GM21825 (cell line): ENCODE measurements around the gene GRM4.

Source experiments
- ATAC-seq: cut with Tn5 transposase; IDR thresholded peaks from one replicate; pipeline ENCODE4 v1.9.1; 2021; ENCODE audit warnings: mild to moderate bottlenecking, moderate library complexity; ENCODE audit not compliant: unreplicated experiment

Gene GRM4

GRCh38 chr6:33983721-33984465 lies 162.0 kb downstream of the GRM4 start:
- ATAC-seq: no peak

DNA sequence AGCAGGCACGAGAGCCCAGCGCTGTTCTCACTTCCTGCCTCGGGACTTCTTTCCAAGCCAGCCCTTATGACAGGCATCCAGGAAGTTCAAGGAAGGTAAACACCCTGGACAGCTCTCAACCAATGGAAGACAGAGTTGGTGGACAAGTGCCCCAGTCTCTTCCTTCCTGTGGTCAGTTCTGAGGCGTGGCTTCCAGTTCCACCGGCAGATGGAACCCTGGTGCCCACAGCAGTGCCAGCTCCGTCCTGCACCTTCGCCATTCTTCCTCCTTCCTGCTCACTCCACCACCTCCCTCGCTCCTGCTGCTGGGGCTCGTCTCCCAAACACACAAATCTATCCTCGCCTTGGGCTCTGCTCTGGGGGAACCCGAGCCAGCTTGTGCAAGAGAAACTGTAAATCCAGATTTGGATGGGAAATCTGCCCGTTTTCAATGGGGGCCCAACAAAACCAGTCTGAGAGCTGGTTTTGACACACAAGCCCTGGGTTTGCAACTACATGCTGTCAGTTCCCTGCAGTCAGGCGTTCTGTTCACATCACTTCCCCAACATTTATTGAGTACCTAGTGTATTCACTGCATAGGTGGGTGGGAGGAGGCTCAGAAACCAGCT lies 162.7 kb downstream of the GRM4 start:
- no peak for ATAC-seq

GRCh38 chr6:33981861-33982260 lies 164.0 kb downstream of the GRM4 start:
- ATAC-seq: no peak

GRCh38 chr6:33981421-33981820 lies 164.5 kb downstream of the GRM4 start:
- no peak for ATAC-seq

- no peak for ATAC-seq
Measured at GRCh38 chr6:33980176-33981175, 165.4 kb downstream of the GRM4 start.

DNA sequence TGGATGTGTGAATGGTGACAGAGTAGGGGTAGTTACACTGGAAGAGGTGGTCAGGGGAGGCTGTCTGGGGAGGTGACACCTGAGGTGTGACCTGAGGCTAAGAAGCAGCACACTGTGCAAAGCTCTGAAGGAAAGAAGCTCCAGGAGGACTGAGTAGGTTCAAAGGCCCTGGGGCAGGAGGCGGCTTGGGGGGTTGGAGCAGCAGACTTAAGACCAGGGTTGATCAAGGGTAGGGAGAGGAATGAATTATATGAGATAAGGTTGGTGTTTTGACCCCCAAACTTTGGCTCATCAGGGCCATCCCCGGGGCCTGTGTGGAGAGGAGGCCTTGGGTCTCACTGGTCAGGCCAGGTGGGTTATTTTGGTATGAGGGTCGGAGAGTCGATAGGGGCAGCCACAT lies 166.1 kb downstream of the GRM4 start:
- ATAC-seq: no peak

DNA sequence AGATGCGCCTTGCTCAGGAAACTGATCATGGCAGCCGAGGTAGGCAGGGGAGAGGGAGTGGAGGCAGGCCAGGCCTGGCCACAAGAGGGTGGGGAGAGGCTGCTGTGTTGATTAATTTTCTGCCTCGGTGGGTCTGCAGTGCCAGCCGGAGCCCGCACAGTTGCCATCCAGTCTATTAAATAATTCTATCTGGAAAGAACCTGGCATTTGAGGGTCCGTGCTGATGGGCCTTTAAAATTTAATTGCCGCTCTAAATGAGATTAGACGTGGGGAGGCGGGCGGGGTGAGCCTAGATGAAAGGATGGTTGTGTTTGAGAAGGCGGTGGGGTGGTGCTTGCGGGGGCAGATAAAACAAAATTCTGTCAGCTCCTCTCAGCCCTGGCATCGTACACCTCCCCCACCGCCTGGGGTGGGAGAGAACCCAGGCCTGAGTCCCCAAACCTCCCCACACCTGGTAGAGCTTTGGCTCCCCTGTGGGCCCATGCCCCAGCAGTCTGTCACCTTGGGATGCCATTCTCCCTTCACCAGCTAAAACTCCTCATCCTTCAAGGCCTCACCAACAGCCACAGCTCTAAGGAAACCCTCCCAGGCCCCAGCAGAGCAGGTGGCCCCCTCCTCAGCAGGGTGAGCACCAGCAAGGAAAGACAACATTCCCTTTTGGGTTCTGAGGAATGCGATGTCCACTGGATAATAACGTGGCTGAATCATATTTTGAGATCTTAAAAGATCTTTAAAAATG lies 167.3 kb downstream of the GRM4 start:
- ATAC-seq: no peak

- ATAC-seq: no peak
Measured at GRCh38 chr6:33977606-33978411, 168.1 kb downstream of the GRM4 start.

DNA sequence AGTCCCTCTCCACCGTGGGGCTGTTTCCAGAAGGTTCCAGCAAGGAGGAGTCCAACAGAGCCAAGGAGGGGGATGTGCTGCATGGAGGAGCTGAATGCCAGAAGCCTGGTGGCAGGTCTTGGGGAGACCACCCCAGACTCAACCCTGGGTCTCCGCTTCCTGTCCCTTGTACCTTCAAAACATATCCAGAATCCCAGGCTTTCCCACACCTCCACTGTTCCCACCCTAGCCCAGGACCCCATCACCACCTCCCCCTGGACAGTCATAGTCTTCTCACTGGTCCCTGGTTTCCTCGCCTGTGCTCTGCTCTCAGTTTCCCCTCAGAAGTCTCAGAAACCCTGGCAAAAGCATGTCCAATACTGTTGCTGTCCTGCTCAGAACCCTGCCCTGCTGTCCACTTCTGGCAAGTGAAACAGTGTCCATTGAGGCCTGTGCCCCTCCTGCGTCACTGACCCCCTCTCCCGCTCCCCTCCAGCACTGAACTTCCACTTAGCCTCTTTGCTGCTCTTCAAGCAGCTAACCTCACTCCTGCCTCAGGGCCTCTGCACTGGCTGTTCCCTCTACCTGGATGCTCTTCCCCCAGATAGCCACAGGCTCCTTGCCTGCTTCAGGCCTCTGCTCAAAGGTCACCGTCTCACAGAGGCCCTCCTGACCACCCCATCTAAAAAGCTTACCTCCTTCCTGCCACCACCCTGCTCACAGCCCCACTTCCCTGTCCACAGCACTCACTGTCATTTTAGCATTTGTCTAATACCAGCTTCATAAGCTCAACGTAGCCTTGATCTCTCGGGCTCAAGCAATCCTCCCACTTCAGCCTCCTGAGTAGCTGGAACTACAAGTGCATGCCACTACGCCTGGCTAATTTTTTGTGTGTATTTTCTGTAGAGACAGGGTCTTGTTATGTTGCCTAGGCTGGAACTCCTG lies 169.2 kb downstream of the GRM4 start:
- no peak for ATAC-seq

DNA sequence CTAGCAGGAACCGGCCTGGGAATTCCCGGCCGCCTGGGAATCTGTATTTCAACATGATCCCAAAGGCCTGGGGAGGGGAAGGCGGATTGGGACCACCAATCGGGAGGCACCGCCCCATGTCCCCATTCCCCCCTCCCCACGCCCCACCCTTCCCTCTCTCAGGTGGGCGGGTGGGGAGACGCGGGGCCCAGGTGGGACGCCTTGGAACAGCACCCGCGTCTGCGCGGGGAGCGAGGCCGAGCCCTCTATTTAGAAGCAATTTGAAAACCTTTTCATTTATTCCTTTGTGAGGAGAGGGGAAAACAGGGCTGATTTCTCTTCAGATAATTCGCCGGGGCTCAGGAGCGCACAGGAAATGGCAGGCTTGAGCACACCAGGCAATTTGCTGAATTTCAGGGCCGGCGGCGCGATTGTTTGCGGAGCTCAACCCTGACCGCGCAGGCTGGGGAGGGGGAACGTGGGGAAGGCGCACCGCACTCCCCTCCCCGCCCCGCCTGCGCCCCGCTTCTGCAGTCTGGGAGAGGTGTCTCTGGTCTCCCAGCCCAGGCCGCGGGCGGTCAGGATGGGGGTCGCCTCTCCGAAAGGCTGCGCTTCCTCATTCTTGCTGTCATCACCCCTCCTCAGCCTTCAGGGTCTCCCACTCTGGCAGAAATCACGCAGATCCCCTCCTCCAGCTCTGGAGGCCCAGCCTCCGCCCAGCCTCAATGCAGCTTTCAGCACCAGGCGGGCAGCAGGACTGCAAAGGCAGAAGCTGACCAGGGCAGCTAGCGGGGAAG lies 170.0 kb downstream of the GRM4 start:
- no peak for ATAC-seq

- no peak for ATAC-seq
Measured at GRCh38 chr6:33974471-33974870, 171.4 kb downstream of the GRM4 start.

- ATAC-seq: no peak
Measured at GRCh38 chr6:33974030-33974429, 171.9 kb downstream of the GRM4 start.

DNA sequence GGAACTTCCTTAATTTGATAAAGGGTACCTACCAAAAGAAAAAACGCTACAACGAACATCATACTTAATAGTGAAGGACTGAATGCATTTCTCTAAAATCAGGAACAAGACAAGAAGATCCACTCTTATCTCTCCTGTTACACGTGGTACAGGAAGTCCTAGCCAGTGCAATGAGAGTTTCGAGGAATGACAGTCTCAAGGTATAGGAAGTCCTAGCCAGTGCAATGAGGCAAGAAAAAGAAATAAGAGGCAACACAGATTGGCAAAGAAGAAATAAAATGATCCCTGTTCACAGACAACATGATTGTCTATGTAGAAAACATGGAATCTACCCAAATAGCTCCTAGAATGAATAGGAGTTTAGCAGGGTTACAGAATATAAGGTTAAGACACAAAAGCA lies 174.3 kb downstream of the GRM4 start:
- ATAC-seq: no peak
